WI38 (cell line): Measurements from ENCODE around the gene SCN1A.

ENCODE experiments used
- H3K4me3 ChIP-seq: 2 replicates; pipeline ENCODE4 v1.5.1; 2011; ENCODE audit warnings: low read depth, mild to moderate bottlenecking, control low read depth, low read length
- CTCF ChIP-seq: IDR thresholded peaks from 2 replicates; pipeline ENCODE4 v1.5.1; 2012; ENCODE audit warnings: low read depth, mild to moderate bottlenecking, control low read depth, low read length

The SCN1A gene

GRCh38 chr2:166135152-166135848 is 7.5 kb upstream of the SCN1A start:
- TF ChIP-seq CTCF, result no peak

GRCh38 chr2:166134252-166135151 is 6.7 kb upstream of the SCN1A start:
- no peak for TF ChIP-seq CTCF
- H3K4me3 ChIP-seq, result no peak overlapping the region

More at GRCh38 chr2:166135152-166135848, 7.5 kb upstream of the SCN1A start:
- H3K4me3 ChIP-seq, result no peak overlapping the region

- TF ChIP-seq CTCF, result no peak
These were observed 5.8 kb upstream of the SCN1A start for GRCh38 chr2:166133653-166134052.

GRCh38 chr2:166128156-166128505 is 311 bp upstream of the SCN1A start:
- TF ChIP-seq CTCF, result no peak
- no peak overlapping the region for H3K4me3 ChIP-seq

More at GRCh38 chr2:166133653-166134052, 5.8 kb upstream of the SCN1A start:
- H3K4me3 ChIP-seq, result no peak overlapping the region

GRCh38 chr2:166126007-166126639 is 1.7 kb downstream of the SCN1A start:
- TF ChIP-seq CTCF, result no peak

GRCh38 chr2:166125557-166125956 is 2.3 kb downstream of the SCN1A start:
- no peak overlapping the region for H3K4me3 ChIP-seq
- no peak for TF ChIP-seq CTCF

More at GRCh38 chr2:166126007-166126639, 1.7 kb downstream of the SCN1A start:
- H3K4me3 ChIP-seq, result no peak overlapping the region
